ENCODE data around the gene AURKAIP1. TPM values are rescaled to one million over a fixed set of nuclear protein-coding genes. Genes with fewer than 3 reads are reported as not detected.

AURKAIP1 gene
- total and polyA plus RNA-seq, 2 of the 13 experiments (the other 11 are each of a cell fraction or from before 2014, with no cell fraction given) = 69.5 to 175 TPM

- TF ChIP-seq ZNF318 (CRISPR knock-in tag; IDR thresholded peaks at IDR 0.05) (no peak), MAFK (conservative IDR thresholded peaks at IDR 0.05 in 1 of 2, IDR thresholded peaks at IDR 0.05 in 1 of 2; ENCODE audit: low read length in 2 of 2) (no peak), FIP1L1 (IDR thresholded peaks at IDR 0.05; ENCODE audit: borderline replicate concordance, insufficient read depth, low read depth, low read length) (no peak), THAP7 (CRISPR knock-in tag; IDR thresholded peaks at IDR 0.05) (no peak), SIX4 (CRISPR knock-in tag; IDR thresholded peaks at IDR 0.05) (no peak), RFX1 (IDR thresholded peaks at IDR 0.05) (no peak), ZNF792 (CRISPR knock-in tag; IDR thresholded peaks at IDR 0.05) (no peak), MATR3 (CRISPR knock-in tag; IDR thresholded peaks at IDR 0.05) (no peak), MTERF4 (CRISPR knock-in tag; IDR thresholded peaks at IDR 0.05) (0 out of 2 replicates have a peak, but pooled peaks have one; percentile 6), CENPT (CRISPR knock-in tag; IDR thresholded peaks at IDR 0.05; ENCODE audit: low read depth) (no peak), ZNF768 (CRISPR knock-in tag; IDR thresholded peaks at IDR 0.05) (no peak), ZFAT (CRISPR knock-in tag; conservative IDR thresholded peaks at IDR 0.05) (no peak), SMYD3 (CRISPR knock-in tag; IDR thresholded peaks at IDR 0.05) (no peak), ZNF557 (CRISPR knock-in tag; IDR thresholded peaks at IDR 0.05) (no peak), HNF4G (IDR thresholded peaks at IDR 0.05; ENCODE audit: borderline replicate concordance, low read depth, low read length) (no peak), HNF4G (CRISPR knock-in tag; IDR thresholded peaks at IDR 0.05; ENCODE audit: borderline replicate concordance, low read depth) (no peak), CENPBD1 (CRISPR knock-in tag; IDR thresholded peaks at IDR 0.05; ENCODE audit: borderline replicate concordance, low read depth) (no peak), ZNF713 (CRISPR knock-in tag; IDR thresholded peaks at IDR 0.05) (no peak), ZNF510 (CRISPR knock-in tag; IDR thresholded peaks at IDR 0.05; ENCODE audit: low read depth) (0 out of 2 replicates have a peak, but pooled peaks have one; percentile 40)
Observed at GRCh38 chr1:1399872-1400575, 25.0 kb upstream of the AURKAIP1 start (continued).
